HCT116 (cell line): Measurements from ENCODE around the gene CDYL.

Source experiments
- CTCF ChIP-seq, 3 experiments: fragments of 200-600 bp in 1 of 3; sonication (generic) in 1 of 3; IDR thresholded peaks in 2 of 3; conservative IDR thresholded peaks in 1 of 3; 2 replicates each; pipeline ENCODE4 v1.5.1; 2012 to 2017; ENCODE audit warnings: low read depth in 2 of 3, low read length in 2 of 3, antibody characterized with exemption in 1 of 3, borderline replicate concordance in 1 of 3, control low read depth in 1 of 3, mild to moderate bottlenecking in 1 of 3, mixed read lengths in 1 of 3, mixed run types in 1 of 3, moderate library complexity in 1 of 3; ENCODE audit not compliant: insufficient read depth in 1 of 3
- ELF1 ChIP-seq: IDR thresholded peaks from 2 replicates; pipeline ENCODE4 v1.6.1; 2012; ENCODE audit warnings: low read depth, borderline replicate concordance
- EZH2 ChIP-seq: fragments of 200-600 bp; sonication (generic); IDR thresholded peaks from 2 replicates; pipeline ENCODE4 v1.6.1; 2017; ENCODE audit warnings: antibody characterized with exemption, mixed run types
- MAX ChIP-seq: IDR thresholded peaks from 2 replicates; pipeline ENCODE4 v1.6.1; 2012
- POLR2A ChIP-seq: IDR thresholded peaks from 2 replicates; pipeline ENCODE4 v1.7.0; 2011; ENCODE audit warnings: borderline replicate concordance; ENCODE audit not compliant: insufficient read depth, insufficient read length; ENCODE audit errors: extremely low read depth
- POLR2AphosphoS5 ChIP-seq: IDR thresholded peaks from 2 replicates; pipeline ENCODE4 v1.6.1; 2011; ENCODE audit warnings: mild to moderate bottlenecking, low read depth, low read length, moderate library complexity
- SP1 ChIP-seq: IDR thresholded peaks from 2 replicates; pipeline ENCODE4 v1.6.1; 2012; ENCODE audit warnings: low read depth
- YY1 ChIP-seq: IDR thresholded peaks from 2 replicates; pipeline ENCODE4 v1.6.1; 2011; ENCODE audit warnings: low read length, low read depth, moderate library complexity, mild to moderate bottlenecking; ENCODE audit not compliant: insufficient replicate concordance; ENCODE audit errors: extremely low read depth

GRCh38 chr6:4946521-4946920 lies 170.3 kb downstream of the CDYL start:
- TF ChIP-seq POLR2A (no peak), POLR2AphosphoS5 (no peak), YY1 (no peak), CTCF (IDR thresholded peaks at IDR 0.05 in 2 of 3, conservative IDR thresholded peaks at IDR 0.05 in 1 of 3; ENCODE audit: borderline replicate concordance in 1 of 3, insufficient read depth in 1 of 3, low read depth in 2 of 3, low read length in 2 of 3) (no peak), SP1 (no peak), EZH2 (no peak), ELF1 (no peak), MAX (no peak)
